ENCODE measurements around the gene PPP2R2B. TPM values are rescaled to one million over a fixed set of nuclear protein-coding genes. Genes with fewer than 3 reads are reported as not detected.

PPP2R2B gene
- total RNA-seq, 4 donors from 2014 or later: 1.2 to 4.0 (median 2.1) TPM

GRCh38 chr5:146919304-146919703 lies 40.7 kb upstream of the PPP2R2B start:
- intact Hi-C loops (cut with DNase I): no loop called here
- WGBS: 83% methylated on average over 2 of the region's 2 CpGs
- H3K9me3 ChIP-seq: no peaks in the 10 kb centered on the region
- H3K4me1 ChIP-seq: no peaks in the 10 kb centered on the region
- TF ChIP-seq POLR2A (IDR thresholded peaks at IDR 0.05; ENCODE audit: low read depth): no peak
- TF ChIP-seq CTCF (IDR thresholded peaks at IDR 0.05): no peak
- TF ChIP-seq EP300 (IDR thresholded peaks at IDR 0.05): no peak
- no peak for TF ChIP-seq POLR2AphosphoS5 (IDR thresholded peaks at IDR 0.05)
- no peaks in the 10 kb centered on the region for H3K36me3 ChIP-seq
- H3K27ac ChIP-seq (replicated peaks in 1 of 4): no peak overlapping the region
- no peaks in the 10 kb centered on the region for H3K27me3 ChIP-seq
- no peak for DNase-seq (ENCODE audit: extremely low spot score)
- no peak overlapping the region for H3K4me3 ChIP-seq

- intact Hi-C loops (cut with DNase I): no loop called here
- no peaks in the 10 kb centered on the region for H3K9me3 ChIP-seq
- no peaks in the 10 kb centered on the region for H3K36me3 ChIP-seq
- H3K4me1 ChIP-seq: no peaks in the 10 kb centered on the region
- H3K4me3 ChIP-seq: no peak overlapping the region
- no peaks in the 10 kb centered on the region for H3K27me3 ChIP-seq
- TF ChIP-seq CTCF (IDR thresholded peaks at IDR 0.05): no peak
- TF ChIP-seq EP300 (IDR thresholded peaks at IDR 0.05): no peak
- no peak overlapping the region for H3K27ac ChIP-seq (replicated peaks in 1 of 4)
- WGBS: 50% methylated on average over 1 of the region's 1 CpG
- DNase-seq (ENCODE audit: extremely low spot score): no peak
Observed at GRCh38 chr5:146917931-146918330, 39.4 kb upstream of the PPP2R2B start.

GRCh38 chr5:146912874-146913273 lies 34.3 kb upstream of the PPP2R2B start:
- 83% methylated on average over 3 of the region's 3 CpGs for WGBS
- H3K4me1 ChIP-seq: no peaks in the 10 kb centered on the region
- H3K36me3 ChIP-seq: no peaks in the 10 kb centered on the region
- DNase-seq (ENCODE audit: extremely low spot score): no peak
- H3K9me3 ChIP-seq: no peaks in the 10 kb centered on the region
- no peak overlapping the region for H3K4me3 ChIP-seq
- no peaks in the 10 kb centered on the region for H3K27me3 ChIP-seq
- TF ChIP-seq POLR2AphosphoS5 (IDR thresholded peaks at IDR 0.05) (no peak), CTCF (IDR thresholded peaks at IDR 0.05) (no peak), POLR2A (IDR thresholded peaks at IDR 0.05; ENCODE audit: low read depth) (no peak), EP300 (IDR thresholded peaks at IDR 0.05) (no peak)
- intact Hi-C loops (cut with DNase I): no loop called here
- no peak overlapping the region for H3K27ac ChIP-seq (replicated peaks in 1 of 4)

GRCh38 chr5:146910239-146910638 lies 31.7 kb upstream of the PPP2R2B start:
- no peak overlapping the region for H3K27ac ChIP-seq (replicated peaks in 1 of 4)
- intact Hi-C loops (cut with DNase I): no loop called here
- H3K9me3 ChIP-seq: no peaks in the 10 kb centered on the region
- H3K36me3 ChIP-seq: no peaks in the 10 kb centered on the region
- H3K27me3 ChIP-seq: no peaks in the 10 kb centered on the region
- H3K4me3 ChIP-seq: no peak overlapping the region
- no peak for TF ChIP-seq EP300 (IDR thresholded peaks at IDR 0.05)
- no peak for TF ChIP-seq POLR2AphosphoS5 (IDR thresholded peaks at IDR 0.05)
- TF ChIP-seq POLR2A (IDR thresholded peaks at IDR 0.05; ENCODE audit: low read depth): no peak
- no peak for TF ChIP-seq CTCF (IDR thresholded peaks at IDR 0.05)
- DNase-seq (ENCODE audit: extremely low spot score): no peak
- no peaks in the 10 kb centered on the region for H3K4me1 ChIP-seq

- Histone ChIP-seq H3K27ac (replicated peaks in 1 of 4) (no peak overlapping the region), H3K36me3 (no peaks in the 10 kb centered on the region), H3K4me3 (no peak overlapping the region), H3K27me3 (no peaks in the 10 kb centered on the region), H3K4me1 (no peaks in the 10 kb centered on the region), H3K9me3 (no peaks in the 10 kb centered on the region)
- DNase-seq (ENCODE audit: extremely low spot score): no peak
- intact Hi-C loops (cut with DNase I): no loop called here
- WGBS: 60% methylated on average over 1 of the region's 1 CpG
- TF ChIP-seq EP300 (IDR thresholded peaks at IDR 0.05): no peak
- TF ChIP-seq POLR2A (IDR thresholded peaks at IDR 0.05; ENCODE audit: low read depth): no peak
- no peak for TF ChIP-seq POLR2AphosphoS5 (IDR thresholded peaks at IDR 0.05)
- no peak for TF ChIP-seq CTCF (IDR thresholded peaks at IDR 0.05)
Observed at GRCh38 chr5:146909255-146910068, 30.9 kb upstream of the PPP2R2B start.

Data from esophagus muscularis mucosa (tissue), 4 donors.